DMS 273 (cell line): Measurements from ENCODE around the gene VSNL1.
A peak's percentile ranks its signal among the peaks of the same experiment; 100 is the strongest.

Source experiments
- DNase-seq: peaks from one replicate; lab custom pipeline; 2025; ENCODE audit not compliant: unreplicated experiment; lab: John Stamatoyannopoulos, UW

VSNL1 gene

GRCh38 chr2:17643031-17643615 is 102.6 kb downstream of the VSNL1 start:
- DNase-seq, result peak; percentile 19

- DNase-seq, result no peak
These were observed 104.7 kb downstream of the VSNL1 start for GRCh38 chr2:17644997-17645720.

GRCh38 chr2:17646081-17646554 is 105.6 kb downstream of the VSNL1 start:
- DNase-seq, result peak; percentile 79

- no peak for DNase-seq
These were observed 106.6 kb downstream of the VSNL1 start for GRCh38 chr2:17646838-17647701.

GRCh38 chr2:17648581-17648980 is 108.1 kb downstream of the VSNL1 start:
- no peak for DNase-seq

- DNase-seq, result no peak
These were observed 108.5 kb downstream of the VSNL1 start for GRCh38 chr2:17649026-17649425.

GRCh38 chr2:17652681-17653394 is 112.3 kb downstream of the VSNL1 start:
- DNase-seq, result no peak

- no peak for DNase-seq
These were observed 117.3 kb downstream of the VSNL1 start for GRCh38 chr2:17657759-17658158.

- DNase-seq, result no peak
These were observed 117.9 kb downstream of the VSNL1 start for GRCh38 chr2:17658251-17658843.

- DNase-seq, result no peak
These were observed 119.7 kb downstream of the VSNL1 start for GRCh38 chr2:17660219-17660618.

- DNase-seq, result no peak
These were observed 121.0 kb downstream of the VSNL1 start for GRCh38 chr2:17661460-17661859.

GRCh38 chr2:17662723-17663122 is 122.2 kb downstream of the VSNL1 start:
- no peak for DNase-seq

GRCh38 chr2:17664534-17664933 is 124.0 kb downstream of the VSNL1 start:
- DNase-seq, result no peak

- DNase-seq, result no peak
These were observed 127.4 kb downstream of the VSNL1 start for GRCh38 chr2:17667898-17668297.

- DNase-seq, result no peak
These were observed 132.3 kb downstream of the VSNL1 start for GRCh38 chr2:17672583-17673317.

GRCh38 chr2:17674817-17675216 is 134.3 kb downstream of the VSNL1 start:
- no peak for DNase-seq

GRCh38 chr2:17680119-17680518 is 139.6 kb downstream of the VSNL1 start:
- DNase-seq, result no peak

- DNase-seq, result no peak
These were observed 141.8 kb downstream of the VSNL1 start for GRCh38 chr2:17682098-17682857.

GRCh38 chr2:17683981-17684380 is 143.5 kb downstream of the VSNL1 start:
- no peak for DNase-seq
